Mesothelial cell of epicardium (in vitro differentiated cells): ENCODE data around the gene STUB1. TPM values are rescaled to one million over a fixed set of nuclear protein-coding genes. Genes with fewer than 3 reads are reported as not detected.
A peak's percentile ranks its signal among the peaks of the same experiment; 100 is the strongest.

ENCODE experiments used
- DNase-seq, 2 experiments: peaks; one replicate each; pipeline ENCODE4 v3.0.0; 2021; ENCODE audit warnings: low spot score in 2 of 2; ENCODE audit not compliant: unreplicated experiment in 2 of 2
- H3K27ac Mint-ChIP-seq: 2 replicates; pipeline ENCODE4 v1.8.0; 2021; ENCODE audit warnings: mixed read lengths
- H3K27me3 Mint-ChIP-seq: 2 replicates; pipeline ENCODE4 v1.8.0; 2021; ENCODE audit warnings: low read depth, mixed read lengths
- H3K36me3 Mint-ChIP-seq: 2 replicates; pipeline ENCODE4 v1.8.0; 2021; ENCODE audit warnings: mixed read lengths
- H3K4me1 Mint-ChIP-seq: 2 replicates; pipeline ENCODE4 v1.8.0; 2021; ENCODE audit warnings: mixed read lengths
- H3K4me3 Mint-ChIP-seq: 2 replicates; pipeline ENCODE4 v1.8.0; 2021; ENCODE audit warnings: mild to moderate bottlenecking, moderate library complexity, mixed read lengths
- H3K9me3 Mint-ChIP-seq: 2 replicates; pipeline ENCODE4 v1.8.0; 2021; ENCODE audit warnings: mixed read lengths
- CTCF ChIP-seq: fragments of 200-600 bp; sonication (generic); IDR thresholded peaks from one replicate; pipeline ENCODE4 v1.5.0; 2021; ENCODE audit warnings: antibody characterized with exemption; ENCODE audit not compliant: unreplicated experiment
- total RNA-seq: library from RNA; stranded (reverse); gene quantifications from 3 replicates; pipeline ENCODE4 v1.2.1, GENCODE V29; 2021

The STUB1 gene
- total RNA-seq, 1 donor from 2014 or later, result 69.4 TPM

DNA sequence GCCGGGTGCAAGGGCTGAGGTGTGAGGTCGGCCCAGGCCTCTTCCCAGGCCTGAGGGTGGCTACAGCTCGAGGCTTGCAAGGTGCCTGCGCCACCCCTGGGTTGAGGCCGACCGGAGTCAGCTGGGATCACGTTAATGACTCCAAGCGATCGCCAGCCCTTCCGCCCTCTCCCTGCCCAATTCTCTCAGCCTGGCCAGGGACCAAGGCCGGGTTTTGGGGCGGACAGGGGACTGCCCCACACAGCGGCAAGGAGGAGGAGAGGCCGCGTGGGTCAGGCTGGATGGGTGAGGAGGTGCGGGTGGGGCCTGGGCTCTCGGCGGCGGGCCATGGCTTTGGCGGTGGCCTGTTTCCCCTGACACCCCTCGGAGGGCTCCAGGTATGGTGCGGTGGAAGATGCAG lies 13.2 kb downstream of the STUB1 start:
- H3K4me1 Mint-ChIP-seq, result peaks cover 20% of the 10 kb centered on the region
- no peak for DNase-seq
- H3K27me3 Mint-ChIP-seq, result peaks cover 71% of the 10 kb centered on the region
- H3K36me3 Mint-ChIP-seq, result no peaks in the 10 kb centered on the region
- H3K4me3 Mint-ChIP-seq, result no peak overlapping the region
- no peak for TF ChIP-seq CTCF
- no peaks in the 10 kb centered on the region for H3K9me3 Mint-ChIP-seq
- no peak overlapping the region for H3K27ac Mint-ChIP-seq

GRCh38 chr16:693766-694165 lies 13.6 kb downstream of the STUB1 start:
- H3K36me3 Mint-ChIP-seq, result no peaks in the 10 kb centered on the region
- H3K9me3 Mint-ChIP-seq, result no peaks in the 10 kb centered on the region
- H3K27me3 Mint-ChIP-seq, result peaks cover 75% of the 10 kb centered on the region
- no peak overlapping the region for H3K4me3 Mint-ChIP-seq
- no peak overlapping the region for H3K27ac Mint-ChIP-seq
- TF ChIP-seq CTCF, result no peak
- H3K4me1 Mint-ChIP-seq, result peaks cover 18% of the 10 kb centered on the region
- no peak for DNase-seq

DNA sequence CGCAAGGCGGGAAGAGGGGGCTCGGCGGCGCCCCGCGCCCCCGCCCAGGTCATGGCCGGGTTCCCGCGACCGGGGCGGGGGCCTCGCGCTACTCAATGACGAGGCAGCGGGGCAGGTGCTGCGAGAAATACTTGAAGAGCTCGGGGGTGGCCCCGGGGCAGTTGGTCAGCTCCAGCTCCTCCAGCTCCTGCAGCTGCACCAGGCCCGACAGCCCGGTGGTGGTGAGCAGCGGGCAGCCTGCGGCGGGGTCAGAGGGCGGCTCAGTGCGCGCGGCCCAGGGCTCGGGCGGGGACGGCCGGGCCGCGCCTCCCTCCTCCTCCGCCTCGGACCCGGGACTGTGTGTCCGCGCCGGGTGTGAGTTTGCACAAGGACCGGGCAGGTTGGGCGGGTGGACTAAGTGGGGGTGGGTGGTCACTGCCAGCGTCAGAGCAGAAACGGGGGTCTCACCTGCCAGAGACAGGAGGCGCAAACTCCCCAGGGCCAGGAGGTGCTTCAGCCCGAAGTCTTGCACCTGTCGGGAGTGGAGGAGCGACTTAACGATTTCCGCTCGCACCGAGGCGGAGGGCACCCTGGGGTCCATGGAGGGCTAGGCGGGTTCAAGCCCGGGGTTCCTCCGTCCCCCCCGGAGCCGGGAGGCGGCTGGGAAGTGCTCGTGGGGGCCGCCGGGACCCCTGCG lies 14.1 kb downstream of the STUB1 start:
- no peak for TF ChIP-seq CTCF
- H3K4me3 Mint-ChIP-seq, result peak overlapping the region; percentile 28
- H3K27ac Mint-ChIP-seq, result no peak overlapping the region
- H3K27me3 Mint-ChIP-seq, result peaks cover 80% of the 10 kb centered on the region
- no peaks in the 10 kb centered on the region for H3K36me3 Mint-ChIP-seq
- H3K9me3 Mint-ChIP-seq, result no peaks in the 10 kb centered on the region
- DNase-seq, result no peak
- H3K4me1 Mint-ChIP-seq, result peaks cover 12% of the 10 kb centered on the region

DNA sequence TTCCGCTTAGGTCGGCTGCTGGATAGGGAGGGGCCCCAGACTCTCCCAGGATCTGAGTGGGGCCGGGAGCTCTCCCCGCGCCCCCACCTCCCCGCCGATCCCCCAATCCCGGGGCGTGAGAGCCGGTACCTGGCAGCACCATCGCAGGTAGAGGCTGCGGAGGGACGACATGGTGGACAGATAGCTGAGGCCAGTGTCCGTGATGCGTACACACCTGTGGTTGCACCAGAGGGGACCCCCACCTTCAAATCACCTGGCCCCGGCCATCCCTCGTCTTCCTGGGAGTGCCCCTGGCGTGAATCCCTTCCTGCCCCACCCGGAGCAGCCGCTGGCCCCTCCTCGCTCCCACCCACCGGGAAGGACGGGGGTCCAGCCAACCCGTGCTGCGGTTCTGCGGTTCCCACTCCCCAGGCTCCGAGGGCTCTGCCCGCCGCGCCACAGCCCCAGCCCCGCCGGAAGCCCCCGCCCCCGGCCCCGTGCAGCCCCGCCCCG lies 14.7 kb downstream of the STUB1 start:
- Mint-ChIP-seq H3K36me3 (no peaks in the 10 kb centered on the region), H3K27me3 (peaks cover 86% of the 10 kb centered on the region), H3K4me1 (peaks cover 6% of the 10 kb centered on the region), H3K9me3 (no peaks in the 10 kb centered on the region), H3K27ac (no peak overlapping the region), H3K4me3 (no peak overlapping the region)
- no peak for DNase-seq
- no peak for TF ChIP-seq CTCF

DNA sequence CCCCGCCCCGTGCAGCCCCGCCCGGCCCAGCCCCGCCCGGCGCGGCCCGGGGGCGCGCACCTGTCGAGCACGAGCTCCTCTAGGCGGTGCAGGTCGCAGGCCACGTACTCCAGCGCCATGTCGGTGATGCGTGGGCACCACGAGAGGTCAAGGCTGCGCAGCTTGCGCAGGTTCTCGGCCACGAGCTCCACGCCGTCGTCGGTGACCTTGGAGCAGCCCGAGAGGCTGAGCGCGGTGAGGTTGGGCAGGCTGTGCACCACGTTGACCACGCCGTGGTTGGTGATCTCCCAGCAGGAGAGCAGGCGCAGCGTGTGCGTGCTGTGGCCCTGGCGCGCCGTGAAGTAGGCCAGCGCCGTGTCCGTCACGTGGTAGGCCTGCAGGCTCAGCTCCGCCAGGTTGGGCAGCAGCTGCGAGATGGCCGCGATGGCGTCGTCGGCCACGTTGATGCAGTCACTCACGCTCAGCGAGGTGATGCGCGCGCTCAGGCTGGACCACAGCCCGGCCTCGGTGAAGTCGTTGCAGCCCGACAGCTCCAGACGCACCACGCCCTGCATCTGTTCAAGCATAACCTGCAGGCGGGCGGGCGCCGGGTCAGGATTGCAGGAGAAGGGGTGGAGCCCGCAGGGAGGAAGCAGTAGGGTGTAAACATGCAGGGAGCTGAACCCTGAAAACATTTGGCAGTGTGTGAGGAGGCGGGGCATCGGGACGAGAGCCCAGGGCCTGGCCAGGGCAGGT lies 15.3 kb downstream of the STUB1 start:
- H3K27me3 Mint-ChIP-seq, result peaks cover 90% of the 10 kb centered on the region
- TF ChIP-seq CTCF, result no peak
- peak overlapping the region; percentile 31 for H3K4me3 Mint-ChIP-seq
- DNase-seq, result no peak
- H3K27ac Mint-ChIP-seq, result no peak overlapping the region
- peaks cover 5% of the 10 kb centered on the region for H3K4me1 Mint-ChIP-seq
- no peaks in the 10 kb centered on the region for H3K36me3 Mint-ChIP-seq
- H3K9me3 Mint-ChIP-seq, result no peaks in the 10 kb centered on the region
